GM21786 (cell line): ENCODE data around the gene EPB41L3.
"Not testable (repeated sequence)": the region's sequence is repeated elsewhere in the genome, so short reads cannot be mapped to it uniquely, and the experiment has no call there.

Experiments
- ATAC-seq: cut with Tn5 transposase; IDR thresholded peaks from one replicate; pipeline ENCODE4 v1.9.1; 2021; ENCODE audit not compliant: unreplicated experiment

EPB41L3 gene

GRCh38 chr18:5543773-5544389 lies at the start of gene EPB41L3:
Gene EPB41L3, minus strand, starts transcription at chr18:5543997. Its CDS starts 54,814 bp downstream, at chr18:5489183.
- no peak for ATAC-seq

DNA sequence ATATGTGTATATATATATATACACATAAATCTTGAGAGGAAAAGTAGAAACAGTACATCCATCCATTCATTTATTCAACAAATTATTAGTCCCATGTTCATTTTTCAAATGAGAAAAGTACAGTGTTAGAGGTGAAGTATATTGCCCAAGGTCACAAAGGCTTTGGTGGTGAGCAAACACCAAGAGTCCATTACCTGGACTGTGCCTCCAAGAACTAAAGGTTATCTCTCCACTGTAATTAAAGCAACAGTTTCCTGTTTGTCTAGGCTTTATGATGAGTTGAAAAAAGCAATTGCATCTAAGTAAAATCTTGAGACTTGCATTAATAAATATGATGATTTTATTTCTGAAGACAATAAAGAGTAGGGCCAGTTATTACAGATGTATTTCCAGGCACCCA lies 44.7 kb upstream of the EPB41L3 start:
- no peak for ATAC-seq

DNA sequence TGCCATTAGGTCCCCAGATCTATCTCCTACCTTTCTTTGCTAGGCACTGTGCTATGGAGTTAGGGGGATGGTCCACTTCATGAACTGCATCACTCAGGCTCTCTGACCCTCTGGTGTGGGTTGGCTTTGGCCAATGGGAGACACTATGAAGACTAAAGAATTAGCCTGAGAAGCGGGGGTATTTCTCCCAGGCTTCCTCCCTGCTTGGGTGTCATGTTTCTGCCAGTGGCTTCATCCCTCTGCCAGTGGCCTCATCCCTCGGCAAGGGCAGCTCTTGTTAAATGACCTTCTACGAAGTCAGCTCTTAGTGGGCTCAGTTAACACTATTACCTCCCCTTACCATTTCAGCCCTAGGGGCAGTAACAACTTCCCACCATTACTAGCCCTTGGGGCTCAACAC lies 41.9 kb upstream of the EPB41L3 start:
- ATAC-seq, result no peak

- no peak for ATAC-seq
These were observed 41.1 kb upstream of the EPB41L3 start for GRCh38 chr18:5584746-5585417.

DNA sequence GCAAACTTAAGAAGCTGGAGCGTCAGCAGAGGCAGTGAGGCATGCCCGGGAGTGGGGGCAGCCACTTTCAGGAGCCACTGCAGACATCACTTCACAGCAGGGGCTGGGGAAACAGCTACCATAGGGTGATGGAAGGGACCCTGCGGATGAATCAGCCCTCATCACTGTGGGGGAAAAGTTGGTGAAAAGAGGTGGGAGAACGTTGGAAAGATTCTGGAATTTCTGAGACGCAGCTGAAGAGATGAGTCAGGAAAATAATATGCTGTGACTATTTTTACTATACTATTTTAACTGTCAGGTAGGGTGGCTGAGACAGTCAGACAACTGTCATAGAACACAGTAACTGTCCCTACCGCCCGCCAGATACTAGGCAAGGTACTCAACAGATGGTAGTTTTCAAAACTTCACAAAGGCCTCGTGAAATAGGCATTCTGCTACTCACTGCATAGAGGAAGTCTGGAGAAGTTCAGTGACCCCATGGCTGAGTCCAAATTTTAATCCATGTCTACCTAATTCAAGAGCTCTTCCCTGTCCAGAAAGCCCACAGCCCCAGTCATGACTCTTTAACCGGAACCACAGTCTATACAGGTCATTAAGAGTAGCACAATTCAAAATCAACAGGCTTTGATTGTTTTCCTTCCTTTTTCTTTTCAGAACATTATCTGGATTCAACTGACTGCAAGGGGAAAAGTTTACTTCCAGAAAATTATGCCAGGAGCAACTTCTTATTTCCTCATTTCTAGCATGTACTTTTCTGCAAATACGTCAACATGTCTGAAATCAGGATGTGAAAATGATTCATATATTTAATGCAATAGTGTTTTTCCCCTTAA lies 39.3 kb upstream of the EPB41L3 start:
- no peak for ATAC-seq

- ATAC-seq, result no peak
These were observed 38.3 kb upstream of the EPB41L3 start for GRCh38 chr18:5582076-5582475.

DNA sequence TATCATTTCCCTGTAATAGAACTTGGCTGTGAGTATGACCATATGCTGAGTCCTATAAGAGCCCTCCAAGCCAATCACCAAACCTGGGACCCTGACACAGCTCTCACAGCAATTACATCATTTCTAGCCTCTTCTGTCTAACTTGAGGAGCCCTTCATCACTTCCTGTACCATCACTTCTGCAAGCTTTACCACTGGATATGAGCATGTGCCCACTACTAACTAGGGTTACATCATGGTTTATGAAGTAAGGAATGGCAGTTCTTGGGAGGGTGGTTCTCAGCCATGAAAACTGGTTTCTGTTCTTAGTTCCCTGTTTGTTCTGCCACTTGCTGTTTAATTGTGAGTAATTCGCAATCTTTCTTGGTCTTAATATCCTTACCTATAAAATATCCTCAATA lies 31.0 kb upstream of the EPB41L3 start:
- no peak for ATAC-seq

- no peak for ATAC-seq
These were observed 27.9 kb upstream of the EPB41L3 start for GRCh38 chr18:5571666-5572065.

DNA sequence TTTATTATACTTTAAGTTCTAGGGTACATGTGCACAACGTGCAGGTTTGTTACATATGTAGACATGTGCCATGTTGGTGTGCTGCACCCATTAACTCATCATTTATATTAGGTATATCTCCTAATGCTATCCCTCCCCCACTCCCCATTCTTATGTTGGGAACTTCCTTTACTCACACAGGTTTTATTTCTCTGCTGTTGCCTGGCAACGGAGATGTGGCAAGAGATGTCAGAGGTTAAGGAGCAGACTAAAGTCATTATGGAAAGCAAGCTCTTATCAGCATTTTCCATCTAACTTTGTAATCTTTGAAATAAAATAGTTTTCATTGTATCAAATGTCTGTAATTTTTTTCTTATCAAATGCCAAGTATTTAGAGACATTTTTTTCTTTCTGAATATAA lies 26.8 kb upstream of the EPB41L3 start:
- ATAC-seq, result not testable (repeated sequence)

DNA sequence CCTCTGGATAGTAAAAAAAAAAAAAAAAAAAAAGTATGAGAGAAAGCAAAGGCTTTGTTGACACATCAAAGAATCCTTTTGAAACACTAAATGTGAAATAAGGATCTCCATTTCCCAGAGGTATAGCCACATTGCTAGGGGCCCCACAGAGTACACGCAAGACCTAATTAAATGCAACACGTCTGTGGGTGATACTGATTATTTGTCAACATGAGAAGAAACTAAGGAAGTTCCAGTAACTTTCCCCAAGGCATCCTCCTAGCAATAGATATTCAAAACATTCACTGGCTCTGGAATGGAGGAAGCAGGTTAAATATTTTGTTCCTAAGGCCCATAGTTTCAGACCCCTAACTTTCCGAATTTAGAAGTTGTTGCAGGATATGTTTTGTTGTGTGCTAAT lies 24.6 kb upstream of the EPB41L3 start:
- ATAC-seq, result no peak

DNA sequence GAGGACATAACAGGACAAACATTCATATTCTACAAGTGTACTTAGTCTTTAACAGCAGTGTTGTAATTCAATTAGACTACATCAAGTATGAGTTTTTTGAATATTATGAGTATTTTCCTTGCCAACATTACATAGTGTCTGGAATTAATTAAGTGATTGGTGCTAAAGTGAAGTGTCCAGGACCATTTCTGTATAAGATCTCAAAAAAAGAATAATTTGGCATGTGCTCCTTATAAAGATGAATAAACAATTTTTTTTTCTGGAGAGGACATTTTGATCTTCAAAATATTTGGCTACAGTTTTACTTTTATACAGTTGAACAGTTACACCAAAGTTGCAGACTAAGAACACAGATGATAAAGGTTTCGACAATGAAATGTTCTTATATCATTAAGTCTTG lies 15.1 kb upstream of the EPB41L3 start:
- ATAC-seq, result no peak

DNA sequence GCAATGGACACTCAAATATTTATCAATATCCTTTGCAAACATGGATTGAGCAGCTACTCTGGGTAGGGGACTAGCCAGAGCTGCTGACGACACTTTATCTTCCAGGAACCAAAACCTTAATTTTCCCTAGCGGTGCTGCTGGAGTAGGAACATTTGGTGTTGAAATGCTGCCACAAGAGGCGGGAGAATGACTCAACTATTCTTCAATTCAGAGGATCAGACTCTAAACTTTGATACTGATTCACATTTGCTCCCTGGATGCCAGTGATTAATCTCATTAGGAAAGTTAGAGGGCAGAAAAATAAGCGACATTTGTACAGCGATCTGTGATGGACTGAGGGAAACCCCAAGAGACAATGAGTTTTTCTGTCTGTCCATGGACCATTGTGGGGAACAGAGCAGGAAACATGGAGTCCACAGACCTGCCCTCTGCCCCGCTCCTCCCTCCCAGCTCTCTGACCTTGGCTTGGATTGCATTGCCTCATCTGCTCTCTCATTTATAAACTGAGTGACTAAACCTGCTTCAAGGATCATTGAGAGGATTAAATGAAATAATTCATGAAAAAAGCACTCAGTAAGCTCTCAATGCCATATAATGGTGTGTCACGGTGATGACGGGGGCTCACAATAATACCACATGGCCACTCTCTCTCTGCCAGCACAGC lies 12.6 kb upstream of the EPB41L3 start:
- ATAC-seq, result no peak

DNA sequence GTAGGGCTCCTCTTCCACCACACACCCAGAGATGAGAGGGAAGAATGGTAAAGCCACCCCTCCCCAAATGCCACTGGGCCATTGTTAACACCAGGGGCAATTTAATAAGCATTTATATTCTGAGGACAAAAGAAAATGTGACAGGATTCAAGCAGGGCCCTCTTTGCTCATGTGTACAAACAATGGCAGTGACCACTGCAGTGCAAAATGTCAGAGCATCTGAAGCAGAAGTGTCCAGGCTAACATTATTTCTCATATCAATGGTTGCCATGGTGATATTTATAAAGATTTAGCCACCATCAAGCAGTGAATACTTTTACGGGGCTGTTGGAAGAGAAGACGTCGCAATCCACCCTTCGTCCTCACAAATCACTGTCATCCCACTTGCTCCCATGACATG lies 10.8 kb upstream of the EPB41L3 start:
- ATAC-seq, result no peak

DNA sequence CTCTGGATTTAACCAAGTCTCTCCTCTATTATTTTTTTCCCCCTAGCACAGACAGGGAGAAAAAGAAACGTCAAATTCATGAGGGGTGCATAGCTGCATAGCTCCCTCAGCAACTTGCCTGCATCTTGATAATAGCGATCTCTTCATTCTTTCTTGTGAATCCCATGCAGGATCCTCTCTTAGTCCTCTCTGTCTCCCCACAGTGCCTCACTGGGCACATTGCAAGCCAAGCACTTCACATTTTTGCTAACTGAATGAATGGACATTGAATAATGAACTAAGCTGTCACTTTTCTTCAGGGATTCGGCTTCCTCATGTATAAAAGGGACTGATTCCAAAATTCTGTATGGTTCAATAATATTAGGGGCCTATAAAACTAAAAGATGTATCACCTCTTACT lies 2.9 kb upstream of the EPB41L3 start:
- no peak for ATAC-seq

DNA sequence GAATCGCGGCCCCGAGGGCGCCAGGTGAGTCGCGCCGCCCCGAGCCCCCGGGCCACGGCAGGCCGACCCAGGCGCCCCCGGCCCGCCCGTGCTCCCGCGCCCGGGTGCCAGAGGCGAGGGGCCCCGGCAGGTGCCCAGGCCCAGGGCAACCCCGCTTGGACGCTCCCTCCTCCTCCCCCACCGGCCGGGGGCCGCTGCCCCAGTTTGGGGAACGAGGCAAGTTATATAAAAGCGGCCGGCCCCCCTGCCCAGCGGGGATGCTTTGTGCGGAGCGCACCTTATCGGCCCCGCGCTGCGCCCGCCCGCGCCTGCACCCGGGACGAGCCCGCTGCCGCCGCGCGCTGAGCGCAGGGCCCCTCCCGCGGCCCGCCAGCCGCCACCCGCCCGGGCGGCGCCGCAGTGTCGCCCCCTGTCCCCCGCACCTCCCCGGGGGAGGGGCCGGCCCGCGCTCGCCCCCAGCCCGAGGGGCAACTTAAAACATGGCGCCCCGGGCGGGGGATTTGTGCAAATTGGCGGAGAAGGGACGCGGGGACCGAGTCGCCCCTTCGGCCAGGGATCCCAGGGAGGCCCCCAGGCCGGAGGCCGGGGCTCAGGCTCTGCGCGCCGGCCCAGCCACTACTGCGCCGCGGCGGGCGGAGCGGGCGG lies 639 bp downstream of the EPB41L3 start:
- no peak for ATAC-seq

- no peak for ATAC-seq
These were observed 1.2 kb downstream of the EPB41L3 start for GRCh38 chr18:5542515-5543035.

- ATAC-seq, result no peak
These were observed 2.2 kb downstream of the EPB41L3 start for GRCh38 chr18:5541644-5542043.

DNA sequence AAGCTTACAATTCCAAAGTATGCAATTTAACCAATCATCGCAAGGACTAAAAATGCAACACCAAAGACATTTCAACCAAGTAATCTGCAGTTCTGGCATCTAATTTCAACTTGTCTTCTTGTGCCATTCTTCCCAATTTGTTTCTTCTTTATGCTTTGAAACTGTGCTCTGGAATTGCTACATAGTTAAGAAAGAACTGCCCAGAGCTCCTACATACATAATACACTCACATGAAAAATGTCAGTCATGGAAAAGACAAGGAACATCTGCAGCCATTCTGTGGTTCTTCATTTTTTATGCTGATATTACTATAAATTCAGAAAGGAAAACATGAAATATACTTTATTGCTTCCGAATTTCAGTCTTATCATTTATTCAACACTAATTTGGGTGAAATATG lies 4.4 kb downstream of the EPB41L3 start:
- no peak for ATAC-seq

- no peak for ATAC-seq
These were observed 5.3 kb downstream of the EPB41L3 start for GRCh38 chr18:5538544-5538943.

DNA sequence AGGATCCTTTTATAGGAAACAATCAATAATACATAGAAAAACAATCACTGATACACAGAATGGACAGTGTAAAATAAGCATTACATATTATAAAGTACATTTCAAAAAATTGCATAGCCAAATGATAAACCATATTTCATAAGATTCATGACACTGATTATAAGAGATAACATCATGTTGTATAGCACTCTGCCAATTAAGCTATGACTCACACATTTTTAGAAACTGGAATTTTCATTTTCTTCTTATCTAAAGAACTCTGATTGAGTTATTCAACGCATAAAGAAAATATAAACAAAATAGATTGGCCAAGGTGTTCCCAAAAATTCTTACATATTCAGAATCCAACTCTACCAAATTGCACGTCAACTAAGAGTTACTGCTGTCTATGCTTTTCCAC lies 5.9 kb downstream of the EPB41L3 start:
- ATAC-seq, result no peak

DNA sequence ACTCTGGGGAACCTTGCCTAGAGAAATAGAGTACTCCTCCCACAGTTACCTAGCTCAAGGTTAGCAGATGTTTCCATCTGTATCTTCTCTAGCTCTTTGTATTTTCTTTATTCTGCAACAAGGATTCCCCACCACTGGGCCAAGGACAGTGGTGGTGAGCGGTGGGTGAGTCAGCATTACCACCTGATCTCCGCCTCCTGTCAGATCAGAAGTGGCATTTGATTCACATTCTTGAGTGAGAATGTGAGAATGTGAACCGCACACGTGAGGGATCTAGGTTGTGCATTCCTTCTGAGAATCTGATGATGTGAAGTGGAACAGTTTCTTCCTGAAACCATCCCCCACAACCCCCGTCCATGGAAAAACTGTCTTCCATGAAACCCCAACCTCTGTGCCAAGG lies 9.0 kb downstream of the EPB41L3 start:
- no peak for ATAC-seq
